ENCODE results near the gene SARDH.
A peak's percentile ranks its signal among the peaks of the same experiment; 100 is the strongest.
"Not testable (repeated sequence)": the region's sequence is repeated elsewhere in the genome, so short reads cannot be mapped to it uniquely, and the experiment has no call there.

The SARDH gene

DNA sequence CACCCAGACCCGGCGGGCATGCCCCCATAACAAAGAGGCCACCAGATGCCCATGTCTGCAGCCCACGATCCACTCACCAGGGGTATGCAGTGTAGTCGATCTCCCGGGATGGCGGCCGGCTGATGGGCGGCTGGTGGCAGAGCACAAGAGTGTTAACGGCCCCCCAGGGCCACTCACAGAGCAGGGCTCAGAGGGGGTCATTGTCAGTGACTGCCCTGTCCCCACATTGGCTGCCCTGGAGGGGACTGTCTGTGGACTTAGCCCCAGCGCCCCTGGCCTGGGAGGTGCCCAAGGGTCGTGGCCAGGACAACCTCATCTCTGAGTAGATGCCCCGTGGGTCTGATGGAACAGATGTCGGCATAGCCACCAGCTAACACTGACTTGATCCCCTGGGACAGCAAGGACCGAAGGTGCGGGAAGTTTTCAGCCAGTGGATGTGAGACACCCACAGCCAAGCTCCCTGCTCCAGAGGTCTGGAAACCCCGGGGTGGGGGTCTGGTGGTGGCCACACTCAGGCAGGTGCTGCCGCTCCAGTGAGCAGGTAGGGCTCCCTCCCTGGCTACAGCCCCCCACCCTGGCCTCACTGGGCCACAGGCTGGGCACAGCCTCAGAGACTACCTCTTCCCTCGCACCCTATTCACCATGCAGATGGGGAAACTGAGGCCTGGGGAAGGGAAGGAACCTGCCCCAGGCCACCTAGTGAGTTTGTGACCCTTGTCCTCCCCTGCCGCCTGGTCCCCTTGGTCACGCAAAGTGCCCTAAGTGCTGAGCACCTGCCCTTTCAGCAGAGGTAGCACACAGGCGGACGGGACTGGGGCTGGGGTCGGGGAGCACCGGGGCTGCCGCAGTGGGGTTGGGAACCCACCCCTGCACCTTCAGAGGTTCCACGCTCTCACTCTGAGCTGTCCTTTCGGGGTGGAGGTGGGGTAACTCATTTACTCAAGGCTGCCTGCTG lies 38.1 kb upstream of the SARDH start:
- no peak for DNase-seq (ENCODE audit: low read depth)

DNA sequence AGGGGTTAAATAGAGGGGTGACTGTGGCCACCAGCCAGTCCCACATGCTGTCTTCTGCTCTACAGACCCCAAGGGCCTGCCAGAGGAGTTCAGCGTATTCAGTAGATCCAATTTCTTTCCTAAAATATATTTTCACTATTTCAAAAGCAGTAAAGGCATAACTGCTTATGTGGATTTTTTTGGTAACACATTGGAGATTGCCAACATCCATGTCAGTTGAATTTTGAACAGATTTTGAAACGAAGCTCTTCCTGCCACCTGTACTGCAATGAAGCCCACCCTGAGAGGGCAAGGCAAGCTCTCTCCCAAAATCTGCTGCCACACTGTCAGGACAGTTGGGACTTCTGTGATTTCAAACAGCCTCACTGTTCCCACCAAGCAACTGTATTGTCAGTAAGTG lies 37.1 kb upstream of the SARDH start:
- DNase-seq (ENCODE audit: low read depth) = no peak

DNA sequence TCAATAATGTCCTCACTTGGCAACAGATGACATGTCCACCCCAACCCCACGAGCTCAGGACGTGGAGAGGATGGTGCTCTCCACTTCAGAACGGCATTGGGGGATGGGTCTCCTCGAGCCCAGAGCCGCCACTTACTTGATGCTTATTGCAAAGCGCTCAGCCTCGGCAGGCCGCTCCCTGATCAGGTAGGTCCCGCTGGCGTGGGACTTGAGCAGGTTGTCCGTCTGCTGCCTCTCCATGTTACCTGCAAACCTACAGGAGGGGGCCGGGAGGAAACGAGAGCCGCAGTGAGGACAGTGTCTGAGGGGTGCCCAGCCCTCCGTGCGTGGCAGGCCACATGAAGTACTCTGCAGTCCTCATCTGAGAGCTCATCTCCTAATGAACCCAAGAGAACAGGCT lies 36.6 kb upstream of the SARDH start:
- no peak for DNase-seq (ENCODE audit: low read depth)

DNA sequence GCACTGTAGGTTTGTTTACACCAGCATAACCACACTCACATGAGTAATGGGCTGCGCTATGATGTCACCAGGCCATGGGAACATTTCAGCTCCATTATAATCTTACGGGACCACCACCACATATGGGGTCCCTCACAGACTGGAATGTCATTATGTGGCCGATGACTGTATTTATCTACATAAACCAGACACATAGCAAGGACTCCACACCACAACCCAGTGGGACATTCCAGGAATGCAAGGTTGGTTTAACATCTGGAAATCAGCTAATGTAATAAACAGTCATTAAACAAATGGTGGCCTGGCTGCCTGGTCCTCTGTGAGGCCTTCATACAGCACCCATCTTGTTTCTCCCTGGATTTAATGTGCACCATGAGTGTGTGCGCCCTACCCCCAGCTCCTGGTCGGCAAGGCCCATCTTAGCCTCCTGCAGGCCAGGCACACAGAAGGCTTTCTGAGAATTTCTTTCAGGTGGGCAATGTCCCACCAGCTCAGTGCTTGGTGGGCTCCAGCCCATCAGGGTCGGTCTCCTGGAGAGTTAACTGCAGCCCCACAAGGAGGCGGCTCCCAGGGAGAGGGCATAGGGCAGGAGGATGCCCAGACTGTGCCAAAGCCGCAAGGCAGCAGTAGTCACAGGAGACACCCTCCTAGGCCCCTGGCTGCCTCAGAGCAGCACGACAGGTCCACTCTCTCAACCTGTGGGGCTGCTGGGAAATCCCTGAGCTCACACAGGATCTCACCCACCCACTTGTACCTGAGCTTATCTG lies 35.9 kb upstream of the SARDH start:
- DNase-seq (ENCODE audit: low read depth) = no peak

DNA sequence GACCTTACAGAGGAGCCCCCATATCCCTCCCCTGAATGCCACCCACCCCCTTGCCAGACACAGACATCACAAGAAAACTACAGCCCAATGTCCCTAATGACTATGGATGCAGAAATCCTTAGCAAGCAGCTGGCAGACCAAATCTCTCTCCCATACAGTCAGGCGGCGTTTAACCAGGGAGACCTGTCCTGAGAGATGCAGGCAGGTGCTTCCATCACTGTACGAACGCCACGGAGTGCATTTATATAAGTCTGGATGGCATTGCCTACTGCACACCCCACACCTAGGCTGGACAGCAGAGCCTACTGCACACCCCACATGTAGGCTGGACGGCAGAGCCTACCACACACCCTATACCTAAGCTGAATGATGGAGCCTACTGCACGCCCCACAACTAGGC lies 34.4 kb upstream of the SARDH start:
- DNase-seq (ENCODE audit: low read depth) = no peak

DNA sequence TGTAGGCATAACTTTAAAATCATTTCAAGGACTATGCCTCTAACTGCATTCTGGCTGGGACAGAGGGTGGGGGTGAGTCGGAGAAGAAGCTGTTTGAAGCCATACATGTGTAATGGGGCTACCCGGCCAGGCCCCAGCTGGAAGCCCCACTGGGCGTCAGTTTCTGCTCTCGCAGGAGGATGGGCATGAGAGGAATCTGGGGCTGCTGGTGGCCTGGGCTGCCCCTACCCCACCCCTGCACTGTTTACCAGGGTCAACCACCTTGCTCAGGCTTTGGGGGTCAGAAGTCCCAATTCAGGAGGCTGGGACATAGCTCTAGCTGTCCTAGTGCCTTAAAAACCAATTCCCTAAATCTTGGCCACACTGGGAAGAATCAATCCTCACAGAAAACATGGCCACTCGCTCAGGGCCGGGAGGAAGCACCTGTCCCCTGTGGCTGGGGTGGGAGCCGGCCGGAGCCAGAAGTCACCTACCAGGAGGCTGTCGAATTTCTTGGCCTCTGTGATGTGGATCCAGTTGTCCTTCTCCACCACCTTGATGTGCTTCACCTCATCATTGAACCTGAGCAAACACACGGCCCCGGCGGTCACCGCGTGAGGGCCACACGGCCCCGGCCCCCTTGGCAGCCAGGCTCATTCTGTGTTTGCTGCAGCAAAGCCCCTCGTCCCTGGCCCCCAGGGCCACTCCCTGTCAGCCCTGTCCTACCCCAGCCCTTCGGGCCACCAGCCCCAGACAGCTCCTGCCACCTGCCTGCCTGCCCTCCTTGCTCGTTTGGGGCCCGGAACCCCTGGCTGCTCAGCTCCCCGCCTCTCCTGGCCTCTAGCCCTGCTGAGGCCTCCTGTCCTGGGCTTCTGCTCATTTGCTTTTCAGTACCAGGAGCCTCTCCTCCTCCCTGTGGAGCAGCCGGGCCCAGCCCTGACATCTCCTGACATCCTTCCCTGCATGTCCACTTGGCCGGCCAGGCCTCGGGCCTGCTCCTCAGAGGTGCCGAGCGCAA lies 33.6 kb upstream of the SARDH start:
- DNase-seq (ENCODE audit: low read depth) = no peak

DNA sequence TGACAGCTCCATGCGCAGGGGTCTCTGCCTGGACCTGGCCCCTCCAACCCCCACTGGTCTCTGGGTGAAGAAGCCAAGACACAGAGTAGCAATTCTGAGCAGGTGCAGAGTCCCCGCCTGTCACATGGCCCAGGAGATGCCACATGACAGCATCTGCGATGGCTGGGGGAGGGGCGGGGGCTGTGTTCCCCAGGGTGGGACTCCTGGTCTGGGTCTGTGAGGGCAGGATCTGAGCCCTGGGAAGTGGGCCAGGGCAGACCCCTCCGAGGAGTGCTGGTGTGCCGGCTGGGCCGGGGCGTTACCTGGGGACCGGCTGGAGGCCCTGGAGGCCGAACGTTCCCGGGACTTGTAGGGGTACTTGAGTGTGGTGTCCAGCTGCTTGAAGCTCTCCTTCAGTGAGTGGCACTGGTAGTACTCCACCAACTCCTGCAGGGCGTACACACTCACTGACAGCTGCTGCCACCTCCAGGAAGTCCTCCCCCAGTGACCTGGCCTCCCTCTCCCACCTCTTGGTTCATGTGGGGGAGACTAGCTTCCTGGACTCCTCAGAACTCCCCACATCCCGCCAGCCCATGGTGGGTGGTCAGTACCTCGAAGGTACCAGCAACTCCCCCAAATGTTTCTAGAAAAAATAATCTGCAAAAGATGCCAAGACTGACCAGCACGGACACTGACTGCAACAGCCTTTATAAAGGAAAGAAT lies 32.1 kb upstream of the SARDH start:
- DNase-seq (ENCODE audit: low read depth) = no peak

DNA sequence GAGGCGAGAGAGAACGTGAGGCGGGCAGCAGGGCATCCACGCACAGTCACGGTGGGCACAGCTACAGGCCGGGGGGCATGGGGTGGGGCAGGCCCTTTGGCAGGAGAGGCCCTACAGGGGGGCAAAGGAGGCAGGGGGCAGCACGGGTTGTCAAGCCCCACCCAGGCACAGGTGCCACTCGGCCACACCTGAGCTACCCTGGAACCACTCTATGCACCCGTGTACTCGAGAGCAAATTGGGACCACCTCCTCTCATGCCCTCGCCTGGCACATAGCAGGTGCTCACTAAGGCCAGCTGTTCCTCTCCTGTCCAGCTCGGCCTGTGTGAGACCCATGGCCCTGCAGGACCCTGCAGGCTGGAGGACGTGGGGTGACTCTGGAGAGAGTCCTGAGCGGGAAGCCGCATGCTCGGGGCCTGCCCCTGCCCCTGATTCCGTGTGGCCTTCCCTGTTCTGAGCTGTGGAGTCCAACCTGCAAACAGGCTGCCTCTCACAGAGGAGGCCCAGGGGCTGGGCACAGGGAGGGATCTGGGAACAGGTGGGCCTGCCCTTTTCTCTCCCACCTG lies 31.4 kb upstream of the SARDH start:
- no peak for DNase-seq (ENCODE audit: low read depth)

DNA sequence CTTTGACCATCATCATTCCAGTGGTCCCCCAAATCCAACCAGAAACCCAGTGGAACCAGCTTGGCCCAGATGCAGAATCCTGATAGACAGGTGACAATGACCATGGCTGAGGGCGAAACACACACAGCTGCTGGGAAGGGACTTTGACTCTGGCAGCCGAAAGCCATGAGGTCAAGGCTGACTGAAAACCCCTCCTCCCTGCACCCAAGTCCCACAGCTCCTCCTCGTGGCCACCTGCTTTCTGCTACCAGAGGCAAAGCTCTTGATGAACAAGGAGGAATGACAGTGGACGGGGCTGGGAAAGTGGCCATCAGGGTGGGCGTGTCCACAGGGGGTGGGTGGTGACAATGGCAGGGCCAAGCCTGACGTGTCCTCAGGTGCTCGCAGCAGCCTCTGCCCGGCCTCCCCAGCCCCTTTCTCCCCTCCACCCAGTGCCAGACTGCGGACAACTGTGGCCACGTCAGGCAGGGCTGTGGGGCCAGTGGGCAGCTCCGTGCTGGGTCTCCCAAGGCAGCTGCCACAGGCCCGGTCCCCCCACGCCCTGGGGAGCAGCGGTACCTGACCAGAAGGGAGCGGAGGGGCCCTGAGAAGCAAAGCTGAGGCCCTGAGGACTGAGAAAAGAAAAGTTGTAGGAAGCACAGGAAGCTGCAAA lies 30.8 kb upstream of the SARDH start:
- DNase-seq (ENCODE audit: low read depth) = no peak

DNA sequence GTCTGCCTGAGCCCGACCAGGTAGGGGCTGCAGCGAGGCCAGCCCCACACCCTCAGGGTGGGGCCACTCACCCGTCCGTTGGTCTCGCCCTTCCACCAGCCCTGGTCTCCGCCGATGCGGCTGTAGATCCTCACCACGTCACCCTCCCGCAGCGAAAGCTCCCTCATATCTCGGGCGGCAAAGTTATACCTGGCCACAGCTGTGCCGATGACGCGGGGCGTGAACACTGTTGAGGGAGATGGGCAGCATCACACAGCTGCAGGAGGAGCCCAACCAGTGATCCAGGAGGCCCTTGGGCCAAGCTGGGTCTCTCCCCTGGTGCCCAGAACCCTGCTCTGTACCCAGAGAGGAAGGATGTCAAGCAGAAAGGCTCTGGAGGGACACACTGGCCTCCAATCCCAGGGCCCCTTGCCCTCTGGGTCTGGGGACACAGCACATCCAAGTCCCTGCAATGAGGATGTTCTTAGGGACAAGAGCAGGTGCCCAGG lies 30.3 kb upstream of the SARDH start:
- no peak for DNase-seq (ENCODE audit: low read depth)

DNA sequence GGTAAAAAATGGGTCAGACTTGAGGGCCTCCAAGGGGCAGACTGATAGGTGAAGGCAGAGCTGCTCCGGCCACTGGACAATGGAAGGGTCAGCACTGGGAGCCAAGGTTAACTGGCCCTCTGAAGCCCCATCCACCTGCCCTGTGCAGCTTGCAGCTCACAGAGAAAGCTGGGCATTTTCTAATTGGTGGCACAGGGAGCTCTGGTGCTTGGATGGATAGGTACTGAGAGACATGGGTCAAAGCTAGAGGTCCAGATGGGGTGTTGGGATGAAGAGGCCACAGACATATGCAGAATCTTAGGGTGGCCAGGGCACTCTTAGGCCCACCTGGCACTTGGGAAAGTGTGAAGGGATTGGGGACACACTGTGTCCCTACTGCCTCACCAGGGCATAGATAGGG lies 29.5 kb upstream of the SARDH start:
- no peak for DNase-seq (ENCODE audit: low read depth)

DNA sequence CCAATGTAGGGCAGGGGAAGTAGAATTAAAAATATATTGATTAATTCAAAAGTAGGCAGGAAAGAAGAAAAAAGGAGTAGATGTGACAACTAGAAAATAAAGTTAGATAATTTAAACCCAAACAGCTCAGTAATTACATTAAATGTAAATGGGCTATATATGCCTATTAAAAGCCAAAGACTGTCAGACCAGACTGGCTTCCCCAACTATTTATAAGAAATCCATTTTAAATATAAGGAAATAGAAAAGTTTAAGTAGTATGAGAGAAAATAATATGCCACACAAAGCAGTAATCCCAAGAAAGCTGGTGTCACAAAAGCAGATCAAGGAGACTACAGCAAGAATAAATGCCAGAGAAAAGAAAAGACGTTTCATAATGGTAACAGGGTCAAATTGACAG lies 28.9 kb upstream of the SARDH start:
- DNase-seq (ENCODE audit: low read depth) = no peak

DNA sequence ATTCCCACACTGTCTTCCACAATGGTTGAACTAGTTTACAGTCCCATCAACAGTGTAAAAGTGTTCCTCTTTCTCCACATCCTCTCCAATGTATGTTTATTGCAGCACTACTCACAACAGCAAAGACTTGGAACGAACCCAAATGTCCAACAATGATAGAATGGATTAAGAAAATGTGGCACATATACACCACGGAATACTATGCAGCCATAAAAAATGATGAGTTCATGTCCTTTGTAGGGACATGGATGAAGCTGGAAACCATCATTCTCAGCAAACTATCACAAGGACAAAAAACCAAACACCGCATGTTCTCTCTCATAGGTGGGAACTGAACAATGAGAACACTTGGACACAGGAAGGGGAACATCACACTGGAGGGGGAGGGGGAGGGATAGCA lies 28.1 kb upstream of the SARDH start:
- not testable (repeated sequence) for DNase-seq (ENCODE audit: low read depth)

DNA sequence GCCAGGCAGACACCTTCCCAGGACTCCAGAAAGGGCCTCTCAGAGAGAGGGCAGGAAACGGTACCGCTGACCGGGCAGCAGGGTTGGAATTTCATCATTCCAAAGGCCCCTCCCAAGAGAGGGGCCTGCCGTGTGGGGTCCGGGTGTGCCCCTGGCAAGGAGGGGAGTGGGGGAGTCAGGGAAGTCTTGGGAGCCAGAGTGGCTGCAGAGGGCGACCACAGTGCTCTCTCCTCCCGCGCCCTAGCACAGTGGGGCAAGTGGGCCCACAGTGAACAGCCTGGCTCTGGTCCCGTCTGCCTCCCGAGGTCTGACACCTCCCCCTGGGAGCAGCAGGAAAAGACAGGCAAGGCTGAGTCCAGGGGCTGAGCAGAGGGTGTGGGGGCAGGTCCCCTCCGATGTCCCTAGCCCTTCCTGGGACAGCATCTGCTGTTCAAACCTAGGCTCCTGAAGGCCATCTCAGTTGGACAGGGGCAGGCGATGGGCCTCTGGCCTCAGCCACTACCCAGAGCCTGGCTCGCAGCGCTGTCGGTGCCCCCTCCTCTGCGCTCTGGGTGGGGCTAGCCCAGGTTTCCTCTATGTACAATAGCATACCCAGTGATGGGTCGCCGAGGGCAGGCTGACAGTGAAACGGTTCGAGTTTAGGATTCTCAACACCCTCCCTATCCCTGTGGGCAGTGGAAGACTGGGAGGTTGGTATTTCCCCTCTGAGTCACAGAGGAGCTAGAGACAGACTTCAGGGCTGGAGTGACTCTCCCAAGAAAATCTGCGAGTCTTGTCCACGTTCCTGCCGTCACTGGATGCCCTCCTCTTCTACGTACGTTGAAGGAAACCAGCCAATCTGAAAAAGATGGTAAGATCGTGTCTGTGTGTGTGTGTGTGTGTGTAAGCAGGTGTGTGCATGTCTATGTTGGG lies 25.4 kb upstream of the SARDH start:
- peak; percentile 6 for DNase-seq (ENCODE audit: low read depth)

DNA sequence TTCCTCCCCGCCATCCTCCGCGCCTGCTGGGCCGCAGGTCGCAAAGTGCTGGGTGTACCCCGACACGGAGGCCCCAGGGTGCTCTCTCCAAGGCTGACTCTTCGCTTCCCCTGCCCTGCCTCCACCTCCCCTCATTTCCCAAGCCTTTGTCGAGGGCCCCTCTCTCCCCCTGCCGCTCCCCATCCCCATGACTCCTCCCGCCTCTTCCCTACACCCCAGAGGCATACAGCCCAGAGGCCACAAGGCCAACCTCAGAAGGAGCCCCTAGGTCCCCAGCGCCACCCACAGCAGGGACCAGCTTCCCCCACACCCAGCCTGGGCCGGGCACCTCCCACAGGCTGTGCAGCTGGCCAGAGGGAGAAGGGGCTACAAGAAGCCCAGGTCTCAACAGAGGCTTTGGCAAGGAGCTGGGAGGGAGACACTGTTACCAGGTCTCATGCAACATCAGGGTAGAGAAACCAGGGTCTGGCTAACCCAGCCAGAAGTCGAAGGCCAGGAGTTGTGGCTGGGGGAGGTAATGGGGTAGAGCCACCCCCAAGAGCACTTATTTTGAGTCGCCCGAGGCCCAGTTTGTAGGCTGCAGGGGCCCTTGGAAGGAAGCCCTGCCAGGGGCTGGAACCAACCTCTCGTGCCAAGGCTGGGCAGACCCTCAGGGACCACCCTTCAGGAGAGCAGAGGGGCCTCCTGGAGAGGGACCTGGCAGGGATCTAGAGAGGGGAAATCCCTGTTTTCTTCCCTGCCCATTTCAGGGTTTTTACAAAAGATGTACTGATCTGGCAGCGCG lies 24.5 kb upstream of the SARDH start:
- DNase-seq (ENCODE audit: low read depth) = no peak

DNA sequence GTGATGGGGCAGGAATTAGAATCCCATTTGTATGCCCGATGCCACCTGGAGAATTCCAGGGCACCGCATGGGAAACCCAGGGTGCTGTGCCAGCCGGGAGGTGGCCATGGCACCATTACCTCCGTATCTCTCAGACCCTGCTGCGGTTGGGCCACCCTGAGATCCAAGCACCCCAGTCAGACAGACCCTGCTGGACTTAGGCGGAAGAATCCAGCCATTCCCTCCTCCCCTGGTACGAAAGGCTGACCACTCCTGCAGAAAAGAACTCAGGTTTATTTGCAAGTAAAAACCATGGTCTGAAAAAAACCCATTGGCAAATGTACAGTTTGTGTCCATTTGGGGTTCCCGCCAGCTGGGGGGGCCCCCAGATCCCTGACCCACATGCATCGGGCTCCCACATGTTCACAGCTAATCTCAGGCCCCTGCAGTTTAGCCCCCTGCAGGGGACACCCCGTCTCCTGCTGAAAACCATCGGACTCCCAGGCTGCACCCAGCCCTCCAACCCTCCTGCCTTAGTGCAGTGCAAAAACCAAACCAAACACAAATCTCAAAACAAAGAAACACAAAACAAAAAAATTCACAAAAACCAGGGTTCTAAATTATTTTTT lies 23.6 kb upstream of the SARDH start:
- DNase-seq (ENCODE audit: low read depth) = no peak

DNA sequence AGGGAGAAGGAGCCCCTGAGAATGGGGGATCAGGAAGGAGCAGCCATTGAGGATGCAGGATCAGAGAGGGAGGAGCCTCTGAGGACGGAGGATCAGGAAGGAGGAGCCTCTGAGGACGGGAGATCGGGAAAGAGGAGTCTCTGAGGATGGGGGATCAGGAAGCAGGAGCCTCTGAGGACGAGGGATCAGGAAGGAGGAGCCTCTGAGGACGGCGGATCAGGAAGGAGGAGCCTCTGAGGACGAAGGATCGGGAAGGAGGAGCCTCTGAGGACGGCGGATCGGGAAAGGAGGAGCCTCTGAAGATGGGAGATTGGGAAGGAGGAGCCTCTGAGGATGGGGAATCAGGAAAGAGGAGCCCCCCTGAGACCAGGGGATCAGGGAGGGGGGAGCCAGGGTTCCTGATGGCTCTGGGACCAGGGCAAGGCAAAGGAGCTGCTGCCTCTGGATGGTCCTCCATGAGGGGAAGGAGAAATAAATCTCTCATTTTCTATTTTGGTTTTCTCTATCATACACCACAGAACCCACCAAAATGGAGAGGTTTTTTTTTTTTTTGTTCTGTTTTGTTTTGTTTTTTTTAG lies 22.6 kb upstream of the SARDH start:
- no peak for DNase-seq (ENCODE audit: low read depth)

DNA sequence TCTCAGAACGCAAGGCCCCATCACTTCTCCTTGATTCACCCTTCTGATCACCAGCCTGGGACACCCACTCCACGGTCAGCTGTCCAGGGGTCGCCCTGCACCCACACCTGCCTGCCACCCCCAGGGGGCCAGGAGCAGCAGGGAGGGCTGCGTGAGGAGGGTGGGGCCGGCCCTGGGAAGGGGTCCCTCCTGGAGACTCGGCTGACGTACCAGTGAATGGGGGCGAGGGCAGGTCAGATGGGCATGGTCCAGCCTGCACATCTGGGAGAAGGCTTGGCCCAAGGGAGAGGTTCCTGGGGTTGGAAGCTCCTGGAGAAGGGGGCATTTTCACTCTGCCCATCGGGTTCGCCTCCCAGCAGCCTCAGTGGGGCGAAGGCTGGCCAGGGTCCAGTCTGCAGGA lies 21.8 kb upstream of the SARDH start:
- DNase-seq (ENCODE audit: low read depth) = no peak
